Adrenal gland (tissue), 12 donors: Measurements from ENCODE around the gene MYH10. TPM values are rescaled to one million over a fixed set of nuclear protein-coding genes. Genes with fewer than 3 reads are reported as not detected.

Experiments
- DNase-seq, 7 donors: peaks; one replicate each; pipeline ENCODE4 v3.0.0-alpha.2; 2019 to 2020
- H3K27ac ChIP-seq, 5 donors: fragments of 200-600 bp; sonication (generic) in 4 of 5; 1 replicate in 3 of 5; 2 replicates in 2 of 5; pipeline versions ENCODE4 v1.5.1 to v1.8.0; 2016 to 2020; ENCODE audit warnings: mild to moderate bottlenecking in 1 of 5
- H3K27me3 ChIP-seq: fragments of 200-600 bp; 2 replicates; pipeline ENCODE4 v1.8.0; 2021
- H3K36me3 ChIP-seq, 2 donors: fragments of 200-600 bp; replicated peaks in 1 of 2; 1 replicate in 1 of 2; 2 replicates in 1 of 2; pipeline versions ENCODE4 v1.5.1 to v1.8.0; 2018 to 2022
- H3K4me1 ChIP-seq, 2 donors: fragments of 200-600 bp; replicated peaks in 1 of 2; 1 replicate in 1 of 2; 2 replicates in 1 of 2; pipeline versions ENCODE4 v1.5.1 to v1.8.0; 2018 to 2021
- H3K4me3 ChIP-seq, 4 donors: fragments of 200-600 bp; sonication (generic) in 3 of 4; one replicate each; pipeline ENCODE4 v1.5.1; 2016 to 2018
- H3K9me3 ChIP-seq, 3 donors: fragments of 200-600 bp; sonication (generic) in 1 of 3; replicated peaks in 1 of 3; 1 replicate in 2 of 3; 2 replicates in 1 of 3; pipeline versions ENCODE4 v1.5.1 to v1.8.0; 2016 to 2021
- POLR2A ChIP-seq, 2 donors: fragments of 450-650 bp; IDR thresholded peaks; one replicate each; pipeline ENCODE4 v1.6.1; 2017; ENCODE audit warnings: antibody characterized with exemption in 2 of 2, mild to moderate bottlenecking in 2 of 2, moderate library complexity in 1 of 2
- WGBS, 4 donors: extraction: QIAGEN DNeasy Blood & Tissue Kit in 2 of 4; methylation state at CpG; one replicate each; pipeline versions ENCODE4 v1.1.5 to v1.1.7; 2013 to 2017; 5-methylcytosine and 5-hydroxymethylcytosine counted together
- intact Hi-C, 2 donors: fragments of 100-400 bp; cut with DNase I; formaldehyde crosslinking; loops; one replicate each; pipeline versions ENCODE4 v1.14.1 to v1.15.0; 2022 to 2023
- polyA plus RNA-seq, 3 donors: library from polyadenylated mRNA; stranded (reverse); fragments of 200-250 nt in 2 of 3; fragments of 350-450 nt in 1 of 3; fragmentation: Illumina TruSeq in 1 of 3; extraction: RNeasy Lipid Tissue Mini Kit (QIAGEN cat#74804) in 1 of 3; gene quantifications; one replicate each; pipeline ENCODE4 v1.2.3, GENCODE V29; 2013 to 2014
- total RNA-seq, 9 donors: library from RNA; depleted of rRNA in 4 of 9; stranded (reverse); fragments of >200 nt in 4 of 9; fragments of 120-200 nt in 1 of 9; fragmentation: NEBNext Ultra II Directional in 1 of 9; extraction: Animal tissue kit (Norgen Biotek cat#: 25700) in 1 of 9; gene quantifications; one replicate each; pipeline versions ENCODE4 v1.1.0 to v1.2.4, GENCODE V29; 2013 to 2023
- TF ChIP-seq, protein P1 (sequence below), 6 experiments: fragments of 450-650 bp in 4 of 6; fragments of 200-600 bp in 2 of 6; sonication (generic) in 1 of 6; IDR thresholded peaks; 1 replicate in 5 of 6; 2 replicates in 1 of 6; pipeline versions ENCODE4 v1.5.1 to v1.8.0; 2016 to 2021; ENCODE audit warnings: antibody characterized with exemption in 6 of 6, mild to moderate bottlenecking in 2 of 6, moderate library complexity in 1 of 6
- donor health status: healthy with polysubstance abuse.
- donor health status: Bipolar disorder and iron deficiency.
- donor health status: DM: yes; HTN: yes; CAD: no.
- donor health status: DM: no; HTN: no; CAD: no.
- donor health status: DM: no; HTN: no; CAD: no.
- donor health status: DM: yes; HTN: yes; CAD: no.

The MYH10 gene
- total and polyA plus RNA-seq, 12 donors: 9.8 to 101 (median 41.0) TPM

DNA sequence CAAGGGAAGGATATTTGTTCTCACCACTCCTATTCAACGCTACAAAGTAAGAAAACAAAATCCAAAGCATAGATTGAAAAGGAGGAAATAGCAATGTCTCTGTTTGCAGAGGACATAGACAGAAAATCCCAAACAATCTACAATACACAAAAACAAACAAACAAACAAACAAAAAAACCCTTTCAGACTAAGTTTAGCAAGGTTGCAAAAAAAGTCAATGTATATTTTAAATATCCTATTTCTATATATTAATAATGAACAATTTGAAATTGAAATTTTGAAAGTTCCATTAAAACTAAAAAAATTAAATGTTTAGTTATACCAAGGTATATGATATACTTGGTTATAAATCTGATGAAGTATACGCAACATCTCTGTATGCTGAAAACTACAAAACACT is 37.2 kb downstream of the MYH10 start:
- Histone ChIP-seq H3K27ac (no peak overlapping the region), H3K27me3 (no peaks in the 10 kb centered on the region), H3K9me3 (no peaks in the 10 kb centered on the region), H3K4me3 (no peak overlapping the region), H3K4me1 (no peaks in the 10 kb centered on the region), H3K36me3 (no peaks in the 10 kb centered on the region)
- DNase-seq: no peak
- intact Hi-C loops: no loop called here
- 84 to 92% (median 87%) methylated on average over 2 of the region's 2 CpGs for WGBS, 4 donors
- TF ChIP-seq POLR2A (IDR thresholded peaks at IDR 0.05): no peak
- TF ChIP-seq, protein P1, sequence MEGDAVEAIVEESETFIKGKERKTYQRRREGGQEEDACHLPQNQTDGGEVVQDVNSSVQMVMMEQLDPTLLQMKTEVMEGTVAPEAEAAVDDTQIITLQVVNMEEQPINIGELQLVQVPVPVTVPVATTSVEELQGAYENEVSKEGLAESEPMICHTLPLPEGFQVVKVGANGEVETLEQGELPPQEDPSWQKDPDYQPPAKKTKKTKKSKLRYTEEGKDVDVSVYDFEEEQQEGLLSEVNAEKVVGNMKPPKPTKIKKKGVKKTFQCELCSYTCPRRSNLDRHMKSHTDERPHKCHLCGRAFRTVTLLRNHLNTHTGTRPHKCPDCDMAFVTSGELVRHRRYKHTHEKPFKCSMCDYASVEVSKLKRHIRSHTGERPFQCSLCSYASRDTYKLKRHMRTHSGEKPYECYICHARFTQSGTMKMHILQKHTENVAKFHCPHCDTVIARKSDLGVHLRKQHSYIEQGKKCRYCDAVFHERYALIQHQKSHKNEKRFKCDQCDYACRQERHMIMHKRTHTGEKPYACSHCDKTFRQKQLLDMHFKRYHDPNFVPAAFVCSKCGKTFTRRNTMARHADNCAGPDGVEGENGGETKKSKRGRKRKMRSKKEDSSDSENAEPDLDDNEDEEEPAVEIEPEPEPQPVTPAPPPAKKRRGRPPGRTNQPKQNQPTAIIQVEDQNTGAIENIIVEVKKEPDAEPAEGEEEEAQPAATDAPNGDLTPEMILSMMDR (IDR thresholded peaks at IDR 0.05): no peak

DNA sequence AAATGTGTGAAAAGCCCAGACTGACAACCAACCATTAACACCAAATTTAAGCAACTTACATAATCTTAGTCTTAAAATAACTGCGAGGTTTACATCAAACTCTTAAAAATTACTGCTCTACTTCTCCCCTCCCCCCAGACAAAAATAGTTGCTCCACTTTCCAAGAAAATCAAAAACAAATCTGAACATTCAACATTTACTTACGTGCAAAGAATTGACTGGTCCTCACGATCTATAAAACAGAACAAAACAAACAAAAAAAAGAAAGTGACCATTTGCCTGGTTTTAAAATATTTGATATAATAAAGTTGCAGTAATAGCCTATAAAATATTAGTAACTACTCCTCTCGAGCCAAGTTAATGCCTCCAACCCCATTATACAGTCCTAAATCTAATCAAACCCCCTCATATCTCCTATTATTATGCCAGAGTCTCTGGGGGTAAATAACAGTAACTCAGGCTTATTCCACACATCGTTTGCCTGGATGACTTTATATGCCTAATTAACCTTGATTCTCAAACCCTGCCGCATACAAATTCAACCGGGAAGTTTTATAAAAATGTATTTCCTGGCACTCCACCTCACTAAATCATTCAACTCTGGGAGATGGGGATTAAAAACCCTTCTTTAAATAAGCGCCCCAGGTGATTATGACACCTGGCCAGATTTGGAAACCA is 41.5 kb downstream of the MYH10 start:
- H3K27me3 ChIP-seq: no peaks in the 10 kb centered on the region
- H3K27ac ChIP-seq: no peak overlapping the region
- DNase-seq: no peak
- no peaks in the 10 kb centered on the region for H3K9me3 ChIP-seq
- TF ChIP-seq POLR2A (IDR thresholded peaks at IDR 0.05): no peak
- TF ChIP-seq, protein P1 (IDR thresholded peaks at IDR 0.05): no peak
- H3K36me3 ChIP-seq: no peaks in the 10 kb centered on the region
- no peak overlapping the region for H3K4me3 ChIP-seq
- 66 to 72% (median 69%) methylated on average over 8 of the region's 8 CpGs for WGBS, 4 donors
- intact Hi-C loops: no loop called here
- H3K4me1 ChIP-seq: no peaks in the 10 kb centered on the region

DNA sequence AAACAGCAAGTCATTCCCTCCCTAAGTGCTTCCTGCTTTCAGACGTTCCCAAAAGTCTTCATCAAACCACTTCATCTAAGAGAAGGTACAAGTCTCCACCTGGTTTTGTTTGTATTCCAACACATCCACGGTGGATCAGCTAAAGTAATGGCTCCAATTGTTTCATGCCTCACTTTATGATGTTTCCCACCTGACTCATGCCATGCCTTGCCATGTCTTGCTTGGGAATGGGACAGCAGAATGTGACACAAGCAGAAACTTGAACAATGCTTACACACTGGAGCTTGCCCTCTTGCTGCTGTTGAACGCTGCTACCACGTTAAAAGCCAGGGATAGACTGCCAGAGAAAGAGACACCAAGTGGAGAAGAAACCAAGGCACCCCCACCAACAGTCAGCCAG is 43.8 kb downstream of the MYH10 start:
- no peaks in the 10 kb centered on the region for H3K27me3 ChIP-seq
- no peaks in the 10 kb centered on the region for H3K9me3 ChIP-seq
- no peak for TF ChIP-seq POLR2A (IDR thresholded peaks at IDR 0.05)
- TF ChIP-seq, protein P1 (IDR thresholded peaks at IDR 0.05): no peak
- no peak for DNase-seq
- no peak overlapping the region for H3K27ac ChIP-seq
- intact Hi-C loops: no loop called here
- H3K4me1 ChIP-seq: no peaks in the 10 kb centered on the region
- H3K4me3 ChIP-seq: no peak overlapping the region
- H3K36me3 ChIP-seq: peaks cover 0 to 4% of the 10 kb centered on the region in 2 donors
- 89 to 94% (median 91%) methylated on average over 4 of the region's 4 CpGs for WGBS, 4 donors

DNA sequence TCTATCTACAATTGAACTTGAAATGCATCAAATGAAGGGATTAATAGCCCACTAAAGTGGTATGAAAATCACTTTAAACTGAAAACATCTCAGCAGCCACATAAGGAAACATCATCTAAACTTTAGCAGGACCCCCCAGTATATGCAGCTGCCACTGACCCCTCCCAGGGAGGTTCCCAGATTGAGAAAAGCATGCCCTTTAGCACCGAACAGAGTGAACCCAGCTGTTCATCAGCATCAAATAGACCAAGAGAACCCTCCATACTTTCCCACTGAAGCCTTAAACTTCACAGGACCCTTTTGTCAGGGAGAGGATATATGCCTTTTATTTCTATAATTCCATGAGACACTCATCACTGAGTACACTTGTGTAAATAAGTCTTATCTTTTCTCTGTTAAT is 44.6 kb downstream of the MYH10 start:
- Histone ChIP-seq H3K9me3 (no peaks in the 10 kb centered on the region), H3K27me3 (no peaks in the 10 kb centered on the region), H3K4me3 (no peak overlapping the region), H3K27ac (no peak overlapping the region), H3K36me3 (peaks cover 0 to 4% of the 10 kb centered on the region in 2 donors), H3K4me1 (no peaks in the 10 kb centered on the region)
- WGBS, 4 donors: 75 to 94% (median 89%) methylated on average over 1 of the region's 1 CpG
- intact Hi-C loops: no loop called here
- no peak for DNase-seq
- no peak for TF ChIP-seq POLR2A (IDR thresholded peaks at IDR 0.05)
- TF ChIP-seq, protein P1 (IDR thresholded peaks at IDR 0.05): no peak
